PFSK-1 (cell line): Measurements from ENCODE around the gene UCHL3.

ENCODE experiments used
- REST ChIP-seq, 2 experiments: IDR thresholded peaks; 2 replicates each; pipeline versions ENCODE4 v1.6.1 to v1.8.0; 2011 to 2012; ENCODE audit warnings: low read depth in 2 of 2, low read length in 2 of 2, control low read depth in 1 of 2, inconsistent platforms in 1 of 2, mild to moderate bottlenecking in 1 of 2, moderate library complexity in 1 of 2; ENCODE audit not compliant: insufficient read depth in 1 of 2
- SIN3A ChIP-seq: IDR thresholded peaks from 2 replicates; pipeline ENCODE4 v1.6.1; 2012; ENCODE audit warnings: mild to moderate bottlenecking, low read length, moderate library complexity, borderline replicate concordance; ENCODE audit not compliant: insufficient read depth

DNA sequence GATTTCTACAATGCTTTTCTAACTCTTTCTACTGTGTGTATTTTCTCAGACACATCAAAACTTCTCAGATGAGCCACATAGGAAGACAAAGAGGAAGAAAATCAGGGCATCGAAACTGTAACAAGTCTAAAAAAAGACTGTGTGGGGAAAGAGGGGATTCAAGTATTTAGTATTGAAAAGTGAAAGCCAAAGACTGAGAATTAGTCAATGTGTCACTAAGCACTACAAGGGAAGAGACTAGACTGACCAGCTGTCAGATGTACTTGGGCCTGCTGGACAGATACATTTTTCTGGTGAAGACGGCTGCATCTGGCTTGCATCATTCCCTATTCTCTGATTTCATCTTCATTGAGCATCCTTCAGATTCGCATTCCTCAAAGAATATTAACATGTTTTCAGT lies 37.3 kb upstream of the UCHL3 start:
- TF ChIP-seq REST (IDR thresholded peaks at IDR 0.05; ENCODE audit: insufficient read depth in 1 of 2, low read depth in 2 of 2, low read length in 2 of 2): no peak
- no peak for TF ChIP-seq SIN3A
